Body of pancreas (tissue), 4 donors: ENCODE measurements around the gene TMEM89.

ENCODE experiments used
- POLR2A ChIP-seq, 3 donors: fragments of 450-650 bp; IDR thresholded peaks; one replicate each; pipeline ENCODE4 v1.6.1; 2016; ENCODE audit warnings: antibody characterized with exemption in 3 of 3, mild to moderate bottlenecking in 2 of 3
- TF ChIP-seq, protein P1 (sequence below), 7 experiments: fragments of 450-650 bp in 4 of 7; fragments of 200-600 bp in 3 of 7; sonication (generic) in 3 of 7; IDR thresholded peaks; one replicate each; pipeline ENCODE4 v1.5.1; 2016 to 2019; ENCODE audit warnings: antibody characterized with exemption in 7 of 7

DNA sequence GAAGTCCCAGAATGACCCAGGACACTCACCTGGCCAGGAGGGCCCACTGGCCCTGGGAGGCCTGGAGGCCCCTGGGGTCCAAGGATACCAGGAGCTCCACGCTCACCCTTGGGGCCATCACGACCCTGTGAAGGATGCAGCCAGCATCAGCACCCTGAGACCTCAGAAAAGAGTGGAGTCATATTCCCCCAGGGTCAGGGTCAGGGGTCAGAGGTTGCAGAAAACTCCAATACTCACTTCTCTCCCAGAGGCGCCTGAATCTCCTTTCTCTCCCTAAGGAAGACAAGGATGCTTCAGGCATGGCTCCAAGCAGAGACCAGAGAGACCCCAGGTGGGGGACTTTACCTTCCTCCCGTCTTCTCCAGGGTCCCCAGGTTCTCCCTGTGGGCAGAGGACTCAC is 44.9 kb downstream of the TMEM89 start:
- no peak for TF ChIP-seq POLR2A (IDR thresholded peaks at IDR 0.05)
- TF ChIP-seq, protein P1, sequence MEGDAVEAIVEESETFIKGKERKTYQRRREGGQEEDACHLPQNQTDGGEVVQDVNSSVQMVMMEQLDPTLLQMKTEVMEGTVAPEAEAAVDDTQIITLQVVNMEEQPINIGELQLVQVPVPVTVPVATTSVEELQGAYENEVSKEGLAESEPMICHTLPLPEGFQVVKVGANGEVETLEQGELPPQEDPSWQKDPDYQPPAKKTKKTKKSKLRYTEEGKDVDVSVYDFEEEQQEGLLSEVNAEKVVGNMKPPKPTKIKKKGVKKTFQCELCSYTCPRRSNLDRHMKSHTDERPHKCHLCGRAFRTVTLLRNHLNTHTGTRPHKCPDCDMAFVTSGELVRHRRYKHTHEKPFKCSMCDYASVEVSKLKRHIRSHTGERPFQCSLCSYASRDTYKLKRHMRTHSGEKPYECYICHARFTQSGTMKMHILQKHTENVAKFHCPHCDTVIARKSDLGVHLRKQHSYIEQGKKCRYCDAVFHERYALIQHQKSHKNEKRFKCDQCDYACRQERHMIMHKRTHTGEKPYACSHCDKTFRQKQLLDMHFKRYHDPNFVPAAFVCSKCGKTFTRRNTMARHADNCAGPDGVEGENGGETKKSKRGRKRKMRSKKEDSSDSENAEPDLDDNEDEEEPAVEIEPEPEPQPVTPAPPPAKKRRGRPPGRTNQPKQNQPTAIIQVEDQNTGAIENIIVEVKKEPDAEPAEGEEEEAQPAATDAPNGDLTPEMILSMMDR (IDR thresholded peaks at IDR 0.05): no peak
